Activated CD4-positive, alpha-beta T cell treated with anti-CD3 and anti-CD28 coated beads for 36 hours (primary cell): ENCODE data around the gene DST. TPM values are rescaled to one million over a fixed set of nuclear protein-coding genes. Genes with fewer than 3 reads are reported as not detected.

Experiments used
- ATAC-seq: fragments of 200-7000 bp; cut with Tn5 transposase; one replicate; pipeline ENCODE4 v1.10.0; 2021; ENCODE audit warnings: mild to moderate bottlenecking, moderate library complexity
- CTCF ChIA-PET: fragments of 350-600 bp; sonication (Branson Sonifier 250); formaldehyde crosslinking; loops from one replicate; lab custom pipeline; 2021; ENCODE audit warnings: antibody characterized with exemption; lab: Charles Lee
- POLR2A ChIA-PET: fragments of 350-600 bp; sonication (Branson Sonifier 250); formaldehyde crosslinking; loops from one replicate; lab custom pipeline; 2021; ENCODE audit warnings: antibody characterized with exemption, inconsistent platforms; lab: Charles Lee
- DNase-seq: peaks from one replicate; pipeline ENCODE4 v3.0.0-alpha.2; 2020
- H3K27ac Mint-ChIP-seq: one replicate; pipeline ENCODE4 v1.8.0; 2021; ENCODE audit warnings: mixed read lengths
- H3K27me3 Mint-ChIP-seq: one replicate; pipeline ENCODE4 v1.8.0; 2021; ENCODE audit warnings: mixed read lengths
- H3K36me3 Mint-ChIP-seq: one replicate; pipeline ENCODE4 v1.8.0; 2021; ENCODE audit warnings: low read depth, mixed read lengths
- H3K4me1 Mint-ChIP-seq: one replicate; pipeline ENCODE4 v1.8.0; 2021; ENCODE audit warnings: mixed read lengths
- H3K4me3 Mint-ChIP-seq: one replicate; pipeline ENCODE4 v1.8.0; 2021; ENCODE audit warnings: mild to moderate bottlenecking, moderate library complexity, mixed read lengths
- H3K9me3 Mint-ChIP-seq: one replicate; pipeline ENCODE4 v1.8.0; 2021; ENCODE audit warnings: low read depth, mixed read lengths
- intact Hi-C, 2 experiments: fragments of 100-400 bp; cut with DNase I in 1 of 2; cut with micrococcal nuclease in 1 of 2; formaldehyde crosslinking; loops; one replicate each; pipeline versions ENCODE4 v1.14.2 to v1.15.1; 2022 to 2024; cut with DNase I, micrococcal nuclease
- total RNA-seq, 2 experiments: library from RNA; stranded (reverse); gene quantifications; one replicate each; pipeline ENCODE4 v1.2.3, GENCODE V29; 2021

DST gene
- total RNA-seq, 2 experiments from 2014 or later, result 6.7 to 6.8 TPM

DNA sequence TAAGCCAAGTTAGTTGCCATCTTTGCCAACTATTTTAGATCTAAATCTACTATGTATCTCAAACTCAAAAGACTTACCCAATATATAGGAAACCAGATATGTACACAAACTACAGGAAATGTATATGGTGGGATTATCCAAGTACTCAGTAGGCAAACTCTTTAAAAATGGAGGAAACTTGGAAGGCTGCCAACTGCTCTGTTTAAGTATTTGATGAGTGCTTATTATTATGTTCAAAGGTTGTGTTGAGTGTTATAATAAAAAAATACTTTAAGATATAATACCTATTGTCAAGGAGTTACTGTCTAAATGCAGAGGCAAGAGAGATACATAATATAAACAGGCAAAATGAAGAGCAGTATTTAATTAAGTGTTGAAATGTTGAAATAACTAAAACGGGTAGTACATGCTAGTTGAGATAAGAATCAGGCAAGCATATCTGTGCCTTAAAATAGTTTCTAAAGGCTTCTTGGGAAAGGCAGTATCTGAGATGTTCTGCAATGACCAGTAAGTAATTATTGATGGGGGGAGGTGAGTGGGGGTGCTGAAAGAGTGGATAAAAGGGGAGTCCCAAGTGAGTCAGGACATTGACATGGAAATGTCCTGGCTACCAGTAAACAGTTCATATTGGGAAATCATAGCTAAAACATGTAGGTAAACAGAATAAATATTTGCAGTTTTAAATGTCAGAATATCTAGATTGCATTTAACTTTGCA is 6.5 kb upstream of the DST start:
- Mint-ChIP-seq H3K27me3 (no peaks in the 10 kb centered on the region), H3K9me3 (no peaks in the 10 kb centered on the region), H3K4me1 (no peaks in the 10 kb centered on the region), H3K36me3 (no peaks in the 10 kb centered on the region), H3K4me3 (no peak overlapping the region), H3K27ac (no peak overlapping the region)
- intact Hi-C loops, result no loop called here
- ChIA-PET POLR2A (no interaction called here), CTCF (interaction anchor here (1.4 to 2.0 kb wide), 2 partner anchors 10 to 14 kb away, joined by 4 read pairs; no protein-coding TSS in a partner anchor)
- ATAC-seq, result no peak
- no peak for DNase-seq

- ATAC-seq (no peak), DNase-seq (no peak)
- no peaks in the 10 kb centered on the region for H3K27me3 Mint-ChIP-seq
- H3K27ac Mint-ChIP-seq, result no peak overlapping the region
- POLR2A ChIA-PET, result no interaction called here
- CTCF ChIA-PET, result interaction anchor here (0.6 to 1.1 kb wide), 2 partner anchors 54 to 299 kb away, joined by 3 to 4 read pairs; no protein-coding TSS in a partner anchor
- H3K4me3 Mint-ChIP-seq, result no peak overlapping the region
- H3K9me3 Mint-ChIP-seq, result no peaks in the 10 kb centered on the region
- H3K4me1 Mint-ChIP-seq, result no peaks in the 10 kb centered on the region
- H3K36me3 Mint-ChIP-seq, result no peaks in the 10 kb centered on the region
- intact Hi-C loops, result no loop called here
Measured at GRCh38 chr6:56647172-56647762, 4.6 kb upstream of the DST start.

GRCh38 chr6:56644366-56644765 is 1.7 kb upstream of the DST start:
- POLR2A ChIA-PET, result no interaction called here
- Mint-ChIP-seq H3K9me3 (no peaks in the 10 kb centered on the region), H3K27ac (no peak overlapping the region), H3K36me3 (no peaks in the 10 kb centered on the region), H3K27me3 (no peaks in the 10 kb centered on the region), H3K4me3 (no peak overlapping the region), H3K4me1 (no peaks in the 10 kb centered on the region)
- intact Hi-C loops, result no loop called here
- ATAC-seq, result no peak
- no peak for DNase-seq
- CTCF ChIA-PET, result interaction anchor here (0.7 kb wide), 1 partner anchor 50 kb away, joined by 3 read pairs; no protein-coding TSS in a partner anchor

GRCh38 chr6:56643379-56644089 is 845 bp upstream of the DST start:
- no peaks in the 10 kb centered on the region for H3K36me3 Mint-ChIP-seq
- ATAC-seq (no peak), DNase-seq (no peak)
- no peak overlapping the region for H3K27ac Mint-ChIP-seq
- intact Hi-C loops, result no loop called here
- ChIA-PET CTCF (interaction anchor here (0.7 kb wide), 1 partner anchor 49 kb away, joined by 3 read pairs; no protein-coding TSS in a partner anchor), POLR2A (no interaction called here)
- H3K27me3 Mint-ChIP-seq, result no peaks in the 10 kb centered on the region
- no peak overlapping the region for H3K4me3 Mint-ChIP-seq
- no peaks in the 10 kb centered on the region for H3K4me1 Mint-ChIP-seq
- H3K9me3 Mint-ChIP-seq, result no peaks in the 10 kb centered on the region

DNA sequence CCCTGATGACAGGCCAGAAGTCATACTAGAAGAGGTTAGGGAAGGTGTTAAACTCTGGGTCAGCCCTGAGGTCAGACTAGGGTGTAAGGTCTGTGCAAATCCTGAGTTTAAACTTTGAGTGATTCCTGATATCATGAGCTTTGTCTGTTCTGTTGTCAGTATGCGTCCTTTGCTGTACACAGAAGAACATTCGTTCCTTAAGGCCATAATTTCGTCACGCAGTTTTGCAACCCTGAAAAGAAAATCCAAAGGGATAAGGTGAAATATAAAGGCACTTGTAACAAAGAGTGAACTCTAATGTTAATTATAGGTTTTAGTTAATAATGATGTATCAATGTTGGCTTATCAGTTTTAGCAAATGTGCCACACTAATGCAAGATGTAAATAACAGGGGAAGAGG is 2.3 kb downstream of the DST start:
- ChIA-PET POLR2A (no interaction called here), CTCF (no interaction called here)
- intact Hi-C loops, result no loop called here
- ATAC-seq, result no peak
- no peaks in the 10 kb centered on the region for H3K27me3 Mint-ChIP-seq
- no peak overlapping the region for H3K4me3 Mint-ChIP-seq
- no peaks in the 10 kb centered on the region for H3K9me3 Mint-ChIP-seq
- no peak for DNase-seq
- H3K27ac Mint-ChIP-seq, result no peak overlapping the region
- no peaks in the 10 kb centered on the region for H3K4me1 Mint-ChIP-seq
- no peaks in the 10 kb centered on the region for H3K36me3 Mint-ChIP-seq

DNA sequence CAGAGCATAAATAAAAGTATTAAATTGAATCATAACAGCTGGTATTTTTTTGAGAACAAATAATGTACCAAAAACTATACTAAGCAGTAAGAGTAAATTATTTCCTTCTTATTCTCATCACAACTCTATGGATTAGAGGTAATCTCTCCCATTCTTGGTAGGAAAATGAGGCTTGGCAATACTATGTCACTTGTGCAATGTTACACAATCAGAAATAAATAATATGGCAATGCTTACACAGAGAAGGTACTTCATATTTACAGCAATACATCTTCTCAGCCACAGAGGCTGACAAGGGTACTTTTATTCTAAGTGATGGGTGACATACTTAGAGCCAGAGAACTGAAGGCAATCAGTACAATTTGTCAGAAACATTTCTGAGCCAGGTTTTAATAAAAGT is 3.9 kb downstream of the DST start:
- ATAC-seq (no peak), DNase-seq (no peak)
- Mint-ChIP-seq H3K27ac (no peak overlapping the region), H3K9me3 (no peaks in the 10 kb centered on the region), H3K4me1 (no peaks in the 10 kb centered on the region), H3K27me3 (no peaks in the 10 kb centered on the region), H3K36me3 (no peaks in the 10 kb centered on the region), H3K4me3 (no peak overlapping the region)
- ChIA-PET POLR2A (no interaction called here), CTCF (interaction anchor here (0.9 to 2.0 kb wide), 3 partner anchors 11 to 68 kb away, joined by 3 to 4 read pairs (median 4); no protein-coding TSS in a partner anchor)
- intact Hi-C loops, result loop anchor here (5.0 kb wide), 2 partner anchors 59 to 679 kb away; partner anchors contain the start of gene PRIM2 (in 1 of the 2)

- Mint-ChIP-seq H3K27ac (no peak overlapping the region), H3K4me1 (no peaks in the 10 kb centered on the region), H3K27me3 (no peaks in the 10 kb centered on the region), H3K4me3 (no peak overlapping the region), H3K9me3 (no peaks in the 10 kb centered on the region), H3K36me3 (no peaks in the 10 kb centered on the region)
- CTCF ChIA-PET, result interaction anchor here (0.6 to 2.1 kb wide), 8 partner anchors 8 to 180 kb away, joined by 3 to 13 read pairs (median 4); no protein-coding TSS in a partner anchor
- DNase-seq (no peak), ATAC-seq (no peak)
- POLR2A ChIA-PET, result interaction anchor here (0.6 kb wide), 1 partner anchor 585 kb away, joined by 7 read pairs; the partner anchor contains the start of gene RAB23
- intact Hi-C loops, result loop anchor here (1.0 to 5.0 kb wide), 4 partner anchors 60 to 680 kb away; partner anchors contain the start of gene PRIM2 (in 1 of the 2)
Measured at GRCh38 chr6:56637640-56638039, 5.0 kb downstream of the DST start.

DNA sequence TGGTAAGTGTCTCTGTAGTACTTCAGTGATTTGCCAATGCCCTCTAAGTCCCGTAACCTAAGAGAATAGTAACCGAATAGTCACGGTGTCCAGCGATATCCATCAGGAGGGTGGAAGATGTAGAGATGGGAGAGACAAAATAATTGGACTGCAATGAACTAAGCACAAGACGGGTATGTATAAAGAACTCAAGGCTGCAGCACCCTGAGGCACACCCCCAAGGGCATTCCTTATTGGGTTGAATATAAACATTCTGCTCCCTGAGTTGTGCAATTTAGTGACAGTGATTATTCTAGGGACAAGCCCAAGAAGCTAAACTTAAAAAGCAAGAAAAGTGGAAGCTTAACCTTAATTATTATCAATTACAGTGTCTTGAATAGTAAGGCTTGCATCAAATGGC is 14.6 kb downstream of the DST start:
- no peak for DNase-seq
- Mint-ChIP-seq H3K27ac (no peak overlapping the region), H3K9me3 (no peaks in the 10 kb centered on the region), H3K4me1 (no peaks in the 10 kb centered on the region), H3K4me3 (no peak overlapping the region), H3K36me3 (no peaks in the 10 kb centered on the region), H3K27me3 (peaks cover 2% of the 10 kb centered on the region)
- ChIA-PET POLR2A (no interaction called here), CTCF (no interaction called here)
- ATAC-seq, result no peak
- intact Hi-C loops, result loop anchor here in 1 of 2 experiments (2.0 kb wide), 1 partner anchor 13 kb away; no protein-coding TSS in a partner anchor

DNA sequence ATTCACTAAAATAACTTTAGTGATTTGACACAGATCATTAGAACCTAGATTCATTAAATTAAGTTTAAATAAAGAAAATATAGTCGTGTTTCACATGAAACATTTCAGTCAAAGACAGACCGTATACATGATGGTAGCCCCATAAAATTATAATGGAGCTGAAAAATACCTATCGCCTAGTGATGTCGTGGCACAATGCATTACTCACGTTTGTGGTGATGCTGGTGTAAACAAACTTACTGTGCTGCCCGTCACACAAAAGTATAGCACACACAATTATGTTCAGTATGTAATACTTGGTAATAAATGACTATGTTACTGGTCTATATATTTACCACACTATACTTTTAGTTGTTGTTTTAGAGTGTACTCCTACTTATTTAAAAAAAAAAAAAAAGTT is 17.3 kb downstream of the DST start:
- H3K4me3 Mint-ChIP-seq, result no peak overlapping the region
- DNase-seq (no peak), ATAC-seq (no peak)
- no peak overlapping the region for H3K27ac Mint-ChIP-seq
- H3K27me3 Mint-ChIP-seq, result peaks cover 2% of the 10 kb centered on the region
- intact Hi-C loops, result no loop called here
- H3K9me3 Mint-ChIP-seq, result no peaks in the 10 kb centered on the region
- ChIA-PET POLR2A (no interaction called here), CTCF (interaction anchor here (0.6 to 2.8 kb wide), 3 partner anchors 10 to 368 kb away, joined by 3 to 13 read pairs (median 5); no protein-coding TSS in a partner anchor)
- H3K36me3 Mint-ChIP-seq, result no peaks in the 10 kb centered on the region
- no peaks in the 10 kb centered on the region for H3K4me1 Mint-ChIP-seq

DNA sequence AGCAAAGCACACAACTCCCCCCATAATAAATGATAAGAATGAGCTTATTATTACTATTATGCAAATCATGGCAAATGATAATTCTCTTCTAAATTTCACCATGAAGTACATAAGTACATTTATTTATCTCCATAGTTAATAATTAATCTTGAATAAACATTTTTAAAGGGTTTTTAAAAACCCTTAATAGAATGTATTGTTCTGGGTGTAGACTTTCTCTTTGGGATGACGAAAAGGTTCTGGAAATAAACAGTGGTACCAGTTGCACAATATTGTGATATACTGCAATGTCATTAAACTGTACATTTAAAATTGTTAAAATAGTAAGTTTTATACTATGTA is 18.0 kb downstream of the DST start:
- intact Hi-C loops, result no loop called here
- ATAC-seq (no peak), DNase-seq (no peak)
- ChIA-PET POLR2A (no interaction called here), CTCF (interaction anchor here (0.8 to 2.8 kb wide), 3 partner anchors 11 to 272 kb away, joined by 3 to 13 read pairs (median 3); no protein-coding TSS in a partner anchor)
- Mint-ChIP-seq H3K27ac (no peak overlapping the region), H3K36me3 (no peaks in the 10 kb centered on the region), H3K4me3 (no peak overlapping the region), H3K27me3 (peaks cover 2% of the 10 kb centered on the region), H3K4me1 (no peaks in the 10 kb centered on the region), H3K9me3 (no peaks in the 10 kb centered on the region)

GRCh38 chr6:56624046-56624727 is 18.5 kb downstream of the DST start:
- H3K9me3 Mint-ChIP-seq, result no peaks in the 10 kb centered on the region
- ChIA-PET CTCF (interaction anchor here (0.8 to 2.8 kb wide), 3 partner anchors 11 to 271 kb away, joined by 3 to 13 read pairs (median 3); no protein-coding TSS in a partner anchor), POLR2A (no interaction called here)
- ATAC-seq (no peak), DNase-seq (no peak)
- H3K27ac Mint-ChIP-seq, result no peak overlapping the region
- H3K36me3 Mint-ChIP-seq, result no peaks in the 10 kb centered on the region
- intact Hi-C loops, result no loop called here
- H3K4me3 Mint-ChIP-seq, result no peak overlapping the region
- H3K27me3 Mint-ChIP-seq, result peaks cover 2% of the 10 kb centered on the region
- H3K4me1 Mint-ChIP-seq, result no peaks in the 10 kb centered on the region
